HG03045 (cell line): ENCODE measurements around the gene PCDHA11.

Source experiments
- ATAC-seq: cut with Tn5 transposase; IDR thresholded peaks from one replicate; pipeline ENCODE4 v1.9.1; 2021; ENCODE audit warnings: mild to moderate bottlenecking, moderate library complexity; ENCODE audit not compliant: unreplicated experiment

PCDHA11 gene

DNA sequence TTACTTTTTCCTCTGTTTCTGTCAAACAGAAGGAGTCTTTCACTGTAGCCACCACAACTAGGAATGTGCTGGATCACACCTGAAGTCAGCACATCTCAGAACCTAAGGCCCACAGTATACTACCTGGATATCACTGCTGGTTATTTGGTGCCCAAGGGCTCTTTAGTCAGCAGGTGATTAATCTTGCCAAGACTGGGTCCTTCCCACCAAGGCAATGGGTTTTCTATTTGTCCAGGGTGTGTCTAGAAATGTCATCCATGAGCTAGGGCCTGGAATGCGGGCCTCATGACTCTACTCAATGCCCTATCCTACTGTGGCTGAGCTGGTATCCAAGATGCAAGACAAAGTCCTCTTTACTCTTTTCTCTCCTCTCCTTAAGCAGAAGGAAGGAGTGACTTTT lies 47.6 kb downstream of the PCDHA11 start:
- no peak for ATAC-seq
